Stimulated activated CD8-positive, alpha-beta memory T cell treated with anti-CD3 and anti-CD28 coated beads, Interleukin-15, amount 100 ng/mL, for 48 hours (primary cell): ENCODE results near the gene CXCL16.
"Not testable (repeated sequence)": the region's sequence is repeated elsewhere in the genome, so short reads cannot be mapped to it uniquely, and the experiment has no call there.

Source experiments
- DNase-seq, 2 donors: peaks; one replicate each; pipeline ENCODE4 v3.0.0-alpha.2; 2020; ENCODE audit warnings: low read depth in 2 of 2

CXCL16 gene

DNA sequence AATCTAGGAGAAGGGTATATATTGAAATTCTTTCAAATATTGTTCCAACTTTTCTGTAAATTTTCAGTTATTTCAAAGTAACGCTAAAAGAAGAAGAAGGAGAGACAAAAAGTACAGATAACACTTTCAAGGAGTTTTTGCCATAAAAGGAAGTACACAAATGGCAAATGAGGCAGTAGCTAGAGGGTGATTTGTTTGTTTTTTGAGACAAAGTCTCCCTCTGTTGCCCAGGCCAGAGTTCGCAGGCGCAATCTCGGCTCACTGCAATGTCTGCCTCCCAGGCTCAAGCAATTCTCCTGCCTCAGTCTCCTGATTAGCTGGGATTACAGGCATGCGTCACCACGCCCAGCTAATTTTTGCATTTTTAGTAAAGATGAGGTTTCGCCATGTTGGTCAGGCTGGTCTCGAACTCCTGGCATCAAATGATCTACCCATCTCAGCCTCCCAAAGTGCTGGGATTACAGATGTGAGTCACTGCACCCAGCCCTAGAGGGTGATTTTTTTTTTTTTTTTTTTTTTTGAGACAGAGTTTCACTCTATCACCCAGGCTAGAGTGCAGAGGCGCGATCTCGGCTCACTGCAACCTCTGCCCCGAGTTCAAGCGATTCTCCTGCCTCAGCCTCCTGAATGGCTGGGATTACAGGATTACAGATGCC, 40.2 kb downstream of the CXCL16 start:
- not testable (repeated sequence) for DNase-seq

DNA sequence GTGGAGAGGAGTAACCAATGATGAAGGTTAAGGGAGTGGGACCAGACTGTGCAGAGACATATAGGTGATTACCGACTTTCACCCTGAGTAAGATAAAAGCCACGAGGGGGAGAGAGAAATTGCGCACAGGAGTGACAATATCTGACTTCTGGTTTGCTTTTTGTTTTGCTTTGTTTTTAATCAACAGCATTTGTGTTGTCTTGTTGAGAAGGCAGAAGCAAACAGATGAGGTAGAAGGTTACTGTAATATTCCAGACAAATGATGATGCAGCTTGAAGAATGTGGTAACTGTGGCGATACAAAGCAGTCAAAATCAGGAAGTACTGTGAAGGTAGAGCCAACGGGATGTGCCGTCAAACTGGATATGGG, 43.3 kb downstream of the CXCL16 start:
- DNase-seq, result no peak

DNA sequence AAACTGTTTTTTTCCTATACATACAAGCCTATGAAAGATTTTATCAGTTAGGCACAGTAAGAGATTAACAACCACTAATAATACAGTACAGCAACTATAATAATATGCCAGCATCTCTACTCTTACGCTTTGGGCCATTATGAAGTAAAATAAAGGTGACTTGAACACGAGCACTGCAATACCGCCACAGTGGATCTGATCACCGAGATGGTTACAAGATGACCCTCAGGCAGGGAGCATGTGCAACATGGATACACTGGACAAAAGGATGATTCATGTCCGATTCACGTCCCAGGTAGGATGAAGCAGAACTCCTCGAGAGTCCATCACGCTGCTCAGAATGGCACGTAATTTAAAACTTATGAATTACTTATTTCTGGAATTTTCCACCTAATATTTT, 46.3 kb downstream of the CXCL16 start:
- DNase-seq, result no peak

DNA sequence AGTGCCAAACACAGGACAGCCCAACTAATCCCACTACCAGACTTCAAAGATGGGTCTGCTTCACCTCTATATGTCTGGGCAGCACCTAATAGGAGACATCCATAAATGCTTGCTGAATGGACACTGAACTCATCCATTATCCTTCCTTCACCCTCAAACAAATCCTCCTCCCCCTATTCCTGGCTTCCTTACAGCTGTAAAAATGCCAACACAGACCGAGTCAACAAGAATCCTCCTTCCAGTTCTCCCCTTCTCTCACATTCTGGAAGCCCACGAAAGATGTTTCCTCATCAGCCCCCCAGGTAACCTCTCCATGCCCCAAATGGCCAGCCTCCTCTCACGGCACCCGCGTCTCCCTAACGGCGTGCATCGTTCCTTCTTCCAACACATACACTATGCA, 48.0 kb downstream of the CXCL16 start:
- DNase-seq, result no peak

DNA sequence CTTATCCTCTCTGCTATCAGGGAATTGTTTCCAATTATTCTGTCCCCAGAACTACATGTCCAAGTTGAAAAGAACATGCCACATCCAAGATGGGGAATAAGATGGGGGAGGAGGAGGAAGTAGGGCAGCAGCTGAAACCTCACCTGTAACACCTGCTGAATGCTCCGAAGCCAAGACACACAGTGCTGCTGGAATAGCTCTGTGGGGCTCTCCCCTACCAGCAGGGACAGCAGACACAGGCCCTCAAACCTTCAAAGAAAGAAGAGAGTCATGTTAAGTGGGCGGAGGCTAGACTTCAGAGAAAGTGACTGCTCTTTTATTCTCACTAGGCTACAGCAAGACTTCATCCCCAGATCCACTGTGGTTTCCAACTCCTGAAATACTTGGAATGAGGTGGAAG, 49.0 kb downstream of the CXCL16 start:
- no peak for DNase-seq

DNA sequence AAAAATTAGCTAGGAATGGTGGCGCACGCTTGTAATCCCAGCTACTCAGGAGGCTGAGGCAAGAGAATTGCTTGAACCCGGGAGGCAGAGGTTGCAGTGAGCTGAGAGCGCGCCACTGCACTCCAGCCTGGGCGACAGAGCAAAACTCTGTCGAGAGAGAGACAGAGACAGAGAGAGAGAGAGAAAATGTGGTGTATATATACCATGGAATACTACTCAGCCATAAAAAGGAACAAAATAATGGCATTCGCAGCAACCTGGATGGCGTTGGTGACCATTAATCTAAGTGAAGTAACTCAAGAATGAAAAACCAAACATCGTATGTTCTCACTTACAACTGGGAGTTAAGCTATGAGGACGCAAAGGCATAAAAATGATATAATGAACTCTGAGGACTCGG, 49.9 kb downstream of the CXCL16 start:
- DNase-seq, result not testable (repeated sequence)

DNA sequence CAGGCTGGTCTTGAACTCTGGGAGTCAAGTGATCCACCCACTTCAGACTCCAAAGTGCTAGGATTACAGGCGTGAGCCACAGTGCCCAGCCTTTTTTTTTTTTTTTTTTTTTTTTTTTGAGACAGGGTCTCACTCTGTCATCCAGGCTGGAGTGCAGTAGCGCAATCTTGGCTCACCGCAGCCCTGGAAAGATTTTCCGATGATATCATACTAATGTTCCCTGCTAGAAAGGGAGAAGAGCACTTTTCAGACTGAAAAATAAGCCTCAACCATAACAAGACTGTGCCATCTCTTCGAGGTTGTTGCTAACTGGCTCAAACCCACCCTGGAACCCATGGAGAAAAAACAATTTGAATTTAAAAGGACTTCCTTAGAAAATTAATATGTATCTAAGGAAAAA, 56.0 kb downstream of the CXCL16 start:
- DNase-seq, result not testable (repeated sequence)
